Endodermal cell (in vitro differentiated cells): Measurements from ENCODE around the gene SLC44A4. TPM values are rescaled to one million over a fixed set of nuclear protein-coding genes. Genes with fewer than 3 reads are reported as not detected.
"Not testable (repeated sequence)": the region's sequence is repeated elsewhere in the genome, so short reads cannot be mapped to it uniquely, and the experiment has no call there.

ENCODE experiments used
- DNase-seq: peaks from one replicate; pipeline ENCODE4 v3.0.0-alpha.2; 2017
- H3K27ac ChIP-seq: 2 replicates; pipeline ENCODE4 v1.5.1; 2013; ENCODE audit warnings: mild to moderate bottlenecking, low read depth, low read length, moderate library complexity
- H3K27me3 ChIP-seq: 2 replicates; pipeline ENCODE4 v1.6.1; 2013; ENCODE audit warnings: mild to moderate bottlenecking, low read length, moderate library complexity; ENCODE audit not compliant: insufficient read depth, control insufficient read depth, poor library complexity, severe bottlenecking
- H3K36me3 ChIP-seq: 2 replicates; pipeline ENCODE4 v1.7.0; 2013; ENCODE audit warnings: mild to moderate bottlenecking, low read length, moderate library complexity; ENCODE audit not compliant: control insufficient read depth, insufficient read depth
- H3K4me1 ChIP-seq: one replicate; pipeline ENCODE4 v1.7.0; 2013; ENCODE audit warnings: low read length; ENCODE audit not compliant: control insufficient read depth, insufficient read depth
- H3K4me3 ChIP-seq: 2 replicates; pipeline ENCODE4 v1.5.1; 2013; ENCODE audit warnings: mild to moderate bottlenecking, low read length, moderate library complexity
- H3K9ac ChIP-seq: 2 replicates; pipeline ENCODE4 v1.6.1; 2013; ENCODE audit warnings: mild to moderate bottlenecking, low read length, moderate library complexity; ENCODE audit not compliant: poor library complexity, severe bottlenecking; ENCODE audit errors: extremely low read depth
- H3K9me3 ChIP-seq: 2 replicates; pipeline ENCODE4 v1.6.1; 2013; ENCODE audit warnings: mild to moderate bottlenecking, low read length, moderate library complexity; ENCODE audit not compliant: control insufficient read depth
- H3K27ac Mint-ChIP-seq: 2 replicates; pipeline ENCODE4 v1.8.0; 2020; ENCODE audit warnings: mixed read lengths
- H3K27me3 Mint-ChIP-seq: 2 replicates; pipeline ENCODE4 v1.8.0; 2021; ENCODE audit warnings: mild to moderate bottlenecking, mixed read lengths; ENCODE audit not compliant: insufficient read depth
- H3K36me3 Mint-ChIP-seq: 2 replicates; pipeline ENCODE4 v1.8.0; 2020; ENCODE audit warnings: low read depth, mixed read lengths
- H3K4me1 Mint-ChIP-seq: 2 replicates; pipeline ENCODE4 v1.8.0; 2020; ENCODE audit warnings: mixed read lengths
- H3K4me3 Mint-ChIP-seq: 2 replicates; pipeline ENCODE4 v1.8.0; 2020; ENCODE audit warnings: mild to moderate bottlenecking, moderate library complexity, mixed read lengths
- H3K9me3 Mint-ChIP-seq: 2 replicates; pipeline ENCODE4 v1.8.0; 2020; ENCODE audit warnings: mild to moderate bottlenecking, mixed read lengths
- CTCF ChIP-seq: fragments of 200-600 bp; sonication (generic); conservative IDR thresholded peaks from 2 replicates; pipeline ENCODE4 v1.5.0; 2021; ENCODE audit warnings: antibody characterized with exemption, mild to moderate bottlenecking
- WGBS, 2 experiments: methylation state at CpG; one replicate each; pipeline versions ENCODE4 v1.1.5 to v1.1.7; 2013; ENCODE audit warnings: missing lambda C conversion rate in 2 of 2, mixed read lengths in 1 of 2; ENCODE audit not compliant: insufficient coverage in 1 of 2, insufficient read length in 1 of 2; 5-methylcytosine and 5-hydroxymethylcytosine counted together
- total RNA-seq, 2 donors: library from RNA; stranded (reverse); fragmentation: NEBNext Ultra II Directional in 1 of 2; extraction: Animal tissue kit (Norgen Biotek cat#: 25700) in 1 of 2; gene quantifications; 2 replicates in 1 of 2; 3 replicates in 1 of 2; pipeline ENCODE4 v1.2.1, GENCODE V29; 2021

SLC44A4 gene
- total RNA-seq, 2 donors from 2014 or later: 1.3 to 3.6 TPM

- no peak overlapping the region for H3K27ac ChIP-seq
- H3K4me1 Mint-ChIP-seq: peaks cover 37% of the 10 kb centered on the region
- no peaks in the 10 kb centered on the region for H3K9me3 Mint-ChIP-seq
- H3K9me3 ChIP-seq: no peaks in the 10 kb centered on the region
- H3K4me3 ChIP-seq: no peak overlapping the region
- no peak for TF ChIP-seq CTCF
- H3K4me3 Mint-ChIP-seq: peak overlapping the region; percentile 80
- no peaks in the 10 kb centered on the region for H3K36me3 Mint-ChIP-seq
- peak overlapping the region; percentile 97 for H3K27ac Mint-ChIP-seq
- H3K9ac ChIP-seq: peak overlapping the region; percentile 3
- no peaks in the 10 kb centered on the region for H3K27me3 ChIP-seq
- no peak for DNase-seq
- no peaks in the 10 kb centered on the region for H3K36me3 ChIP-seq
- WGBS, 2 experiments: 82 to 85% methylated on average over 2 to 4 of the region's 4 CpGs
- no peaks in the 10 kb centered on the region for H3K27me3 Mint-ChIP-seq
- no peaks in the 10 kb centered on the region for H3K4me1 ChIP-seq
These were observed 53.2 kb downstream of the SLC44A4 start for GRCh38 chr6:31825553-31825952.

GRCh38 chr6:31823592-31824196 lies 55.1 kb downstream of the SLC44A4 start:
- peak overlapping the region; percentile 70 for H3K27ac Mint-ChIP-seq
- H3K27me3 Mint-ChIP-seq, DNase-seq, H3K27me3 ChIP-seq, H3K9me3 Mint-ChIP-seq, H3K4me3 ChIP-seq, H3K36me3 Mint-ChIP-seq, H3K36me3 ChIP-seq, H3K27ac ChIP-seq, H3K9ac ChIP-seq, H3K4me1 ChIP-seq, H3K9me3 ChIP-seq, H3K4me3 Mint-ChIP-seq: not testable (repeated sequence)
- 93 to 95% methylated on average over 3 to 6 of the region's 9 CpGs for WGBS, 2 experiments
- peaks cover 41% of the 10 kb centered on the region for H3K4me1 Mint-ChIP-seq

GRCh38 chr6:31822036-31822821 lies 56.6 kb downstream of the SLC44A4 start:
- no peak for TF ChIP-seq CTCF
- H3K36me3 ChIP-seq: no peaks in the 10 kb centered on the region
- no peaks in the 10 kb centered on the region for H3K9me3 ChIP-seq
- peak overlapping the region; percentile 83 for H3K4me3 ChIP-seq
- Mint-ChIP-seq H3K4me3 (peak overlapping the region; percentile 79), H3K4me1 (peaks cover 53% of the 10 kb centered on the region), H3K9me3 (peaks cover 11% of the 10 kb centered on the region), H3K36me3 (peaks cover 3% of the 10 kb centered on the region), H3K27ac (peak overlapping the region; percentile 99), H3K27me3 (peaks cover 3% of the 10 kb centered on the region)
- peak; percentile 88 for DNase-seq
- no peaks in the 10 kb centered on the region for H3K27me3 ChIP-seq
- peak overlapping the region; percentile 82 for H3K27ac ChIP-seq
- WGBS, 2 experiments: 5 to 15% methylated on average over 6 to 23 of the region's 25 CpGs
- peak overlapping the region; percentile 64 for H3K9ac ChIP-seq
- H3K4me1 ChIP-seq: no peaks in the 10 kb centered on the region
